ENCODE data around the gene PTF1A.
"Not testable (repeated sequence)": the region's sequence is repeated elsewhere in the genome, so short reads cannot be mapped to it uniquely, and the experiment has no call there.

Gene PTF1A

DNA sequence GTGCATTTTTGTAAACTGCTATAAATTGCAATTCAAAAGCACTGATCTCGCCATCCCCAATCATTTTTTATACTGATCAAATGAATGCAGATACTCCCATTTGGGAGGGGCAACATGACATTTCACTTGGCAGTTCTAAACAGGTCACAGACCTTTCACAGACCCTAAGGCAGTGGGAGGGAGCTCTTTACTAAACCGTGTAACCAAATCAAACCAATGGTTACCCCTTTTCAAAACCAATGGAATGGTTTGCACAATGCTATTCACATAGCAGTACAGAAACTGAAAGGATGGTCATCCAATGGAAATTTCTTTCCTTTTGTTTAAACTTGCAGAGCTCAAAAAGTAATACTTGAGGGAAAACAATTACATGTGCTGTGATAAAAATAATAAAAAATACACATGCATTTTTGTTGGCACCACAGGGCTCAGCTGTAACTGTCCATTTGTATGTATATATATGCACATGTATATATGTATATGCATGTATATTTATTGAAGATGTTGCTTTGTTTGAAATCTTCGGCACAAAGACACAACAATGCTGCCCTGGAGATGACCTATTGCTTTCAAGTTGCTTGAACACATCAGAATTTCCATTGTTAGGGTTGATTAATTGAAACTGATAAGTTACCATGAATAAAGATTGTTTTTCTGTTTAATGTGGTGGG is 14.0 kb downstream of the PTF1A start:
- no peak for DNase-seq

DNA sequence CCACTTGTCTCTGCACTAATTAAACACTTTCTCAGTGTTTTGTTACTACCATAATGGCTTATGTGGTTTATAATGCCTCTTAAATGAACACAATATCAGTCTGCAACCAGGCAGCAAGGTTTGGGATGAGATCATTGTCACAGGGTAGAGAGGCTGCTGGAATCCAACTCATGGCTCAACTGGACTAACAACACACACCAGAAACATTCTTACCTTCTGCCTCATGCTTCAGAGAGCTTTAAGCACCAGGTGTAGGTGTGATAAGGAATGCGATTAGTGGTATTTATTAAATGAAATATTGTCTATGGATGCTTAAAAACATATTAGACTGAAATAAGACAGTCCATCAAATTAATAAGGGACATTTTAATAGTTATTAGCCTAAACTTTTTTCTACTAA is 25.4 kb downstream of the PTF1A start:
- DNase-seq: no peak

GRCh38 chr10:23230582-23230981 is 38.5 kb downstream of the PTF1A start:
- DNase-seq: no peak

DNA sequence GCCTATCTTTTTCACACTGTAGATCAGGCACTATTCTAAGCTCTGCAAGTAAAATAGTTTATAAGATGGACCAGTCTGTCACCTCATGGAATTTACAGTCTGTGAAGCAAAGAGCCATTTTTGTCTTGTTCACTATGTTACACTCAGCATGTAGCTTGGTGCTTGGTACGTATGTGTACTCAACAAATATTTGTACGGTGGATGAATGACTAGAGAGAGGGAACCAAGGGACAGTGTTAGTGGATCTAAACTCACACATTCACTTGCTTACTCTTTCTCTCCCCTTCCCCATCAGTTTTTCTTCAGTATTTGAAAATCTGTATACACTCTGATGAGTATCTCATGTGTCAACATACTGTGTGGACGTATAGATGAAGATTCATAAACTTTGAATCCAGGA is 45.9 kb downstream of the PTF1A start:
- DNase-seq: no peak

DNA sequence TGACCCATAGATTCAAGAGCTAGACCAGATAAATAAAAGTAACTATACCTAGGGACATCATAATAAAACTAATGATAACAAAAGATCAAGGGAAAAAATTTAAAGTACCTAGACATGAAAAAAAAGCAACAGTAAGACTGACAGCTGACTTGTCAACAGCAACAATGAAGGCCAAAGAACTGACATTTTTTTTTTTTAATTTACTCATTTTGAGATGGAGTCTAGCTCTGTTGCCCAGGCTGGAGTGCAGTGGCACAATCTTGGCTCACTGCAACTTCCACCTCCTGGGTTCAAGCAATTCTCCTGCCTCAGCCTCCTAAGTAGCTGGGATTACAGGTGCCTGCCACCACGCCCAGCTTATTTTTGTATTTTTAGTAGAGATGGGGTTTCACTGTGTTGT is 49.7 kb downstream of the PTF1A start:
- not testable (repeated sequence) for DNase-seq

All from femur (tissue), 1 donor.